Epithelial cell of esophagus (primary cell): ENCODE results near the gene NCOA1.

Experiments
- DNase-seq: peaks from one replicate; pipeline ENCODE4 v3.0.0; 2010; ENCODE audit warnings: low read depth
- H3K4me3 ChIP-seq: 2 replicates; pipeline ENCODE4 v1.5.1; 2011; ENCODE audit warnings: mild to moderate bottlenecking, low read length, control low read depth
- CTCF ChIP-seq: IDR thresholded peaks from 2 replicates; pipeline ENCODE4 v1.5.1; 2011; ENCODE audit warnings: low read depth, mild to moderate bottlenecking, low read length, control low read depth, inconsistent platforms; ENCODE audit not compliant: insufficient read depth; ENCODE audit errors: missing control alignments

The NCOA1 gene

GRCh38 chr2:24721470-24721869 lies 230.4 kb downstream of the NCOA1 start:
- no peak for TF ChIP-seq CTCF
- H3K4me3 ChIP-seq, result no peak overlapping the region
- DNase-seq, result peak; percentile 61

- no peak for DNase-seq
- H3K4me3 ChIP-seq, result no peak overlapping the region
- TF ChIP-seq CTCF, result no peak
Measured at GRCh38 chr2:24722141-24722790, 231.2 kb downstream of the NCOA1 start.

GRCh38 chr2:24723191-24723590 lies 232.1 kb downstream of the NCOA1 start:
- no peak for DNase-seq
- TF ChIP-seq CTCF, result no peak

GRCh38 chr2:24723665-24724064 lies 232.6 kb downstream of the NCOA1 start:
- DNase-seq, result no peak
- no peak overlapping the region for H3K4me3 ChIP-seq
- TF ChIP-seq CTCF, result no peak

More at GRCh38 chr2:24723191-24723590, 232.1 kb downstream of the NCOA1 start:
- no peak overlapping the region for H3K4me3 ChIP-seq

GRCh38 chr2:24724111-24724775 lies 233.2 kb downstream of the NCOA1 start:
- H3K4me3 ChIP-seq, result no peak overlapping the region
- no peak for TF ChIP-seq CTCF
- DNase-seq, result no peak

GRCh38 chr2:24725956-24726355 lies 234.9 kb downstream of the NCOA1 start:
- no peak for TF ChIP-seq CTCF
- H3K4me3 ChIP-seq, result no peak overlapping the region
- no peak for DNase-seq

- no peak for TF ChIP-seq CTCF
- no peak for DNase-seq
- no peak overlapping the region for H3K4me3 ChIP-seq
Measured at GRCh38 chr2:24730481-24730880, 239.4 kb downstream of the NCOA1 start.
